Esophagus squamous epithelium (tissue), 5 donors: ENCODE results near the gene WDR64. TPM values are rescaled to one million over a fixed set of nuclear protein-coding genes. Genes with fewer than 3 reads are reported as not detected.
"Not testable (repeated sequence)": the region's sequence is repeated elsewhere in the genome, so short reads cannot be mapped to it uniquely, and the experiment has no call there.

Experiments used
- DNase-seq: peaks from one replicate; lab custom pipeline; 2025; lab: John Stamatoyannopoulos, UW
- H3K27ac ChIP-seq, 4 donors: fragments of 200-600 bp; sonication (generic); one replicate each; pipeline ENCODE4 v1.5.1; 2016 to 2019; ENCODE audit warnings: mild to moderate bottlenecking in 1 of 4
- H3K27me3 ChIP-seq, 4 donors: fragments of 200-600 bp; sonication (generic); 1 replicate in 3 of 4; 2 replicates in 1 of 4; pipeline versions ENCODE4 v1.5.1 to v1.6.0; 2017 to 2021; ENCODE audit warnings: antibody characterized with exemption in 1 of 4
- H3K36me3 ChIP-seq, 3 donors: fragments of 200-600 bp; sonication (generic); one replicate each; pipeline ENCODE4 v1.5.1; 2016 to 2019
- H3K4me1 ChIP-seq, 3 donors: fragments of 200-600 bp; sonication (generic); one replicate each; pipeline ENCODE4 v1.5.1; 2017 to 2019
- H3K4me3 ChIP-seq, 4 donors: fragments of 200-600 bp; sonication (generic); 1 replicate in 3 of 4; 2 replicates in 1 of 4; pipeline ENCODE4 v1.5.1; 2016 to 2019; ENCODE audit warnings: mild to moderate bottlenecking in 2 of 4, moderate library complexity in 1 of 4
- H3K9me3 ChIP-seq, 3 donors: fragments of 200-600 bp; sonication (generic); one replicate each; pipeline ENCODE4 v1.5.1; 2016 to 2019
- CTCF ChIP-seq, 6 experiments: fragments of 450-650 bp in 4 of 6; fragments of 200-600 bp in 2 of 6; sonication (generic) in 2 of 6; IDR thresholded peaks; one replicate each; pipeline ENCODE4 v1.5.1; 2016 to 2019; ENCODE audit warnings: antibody characterized with exemption in 6 of 6, mild to moderate bottlenecking in 4 of 6, moderate library complexity in 4 of 6
- POLR2A ChIP-seq, 4 donors: fragments of 450-650 bp; IDR thresholded peaks; one replicate each; pipeline ENCODE4 v1.6.1; 2017; ENCODE audit warnings: antibody characterized with exemption in 4 of 4, mild to moderate bottlenecking in 4 of 4, moderate library complexity in 3 of 4
- WGBS, 2 donors: methylation state at CpG; one replicate each; pipeline ENCODE4 v1.1.5; 2018; 5-methylcytosine and 5-hydroxymethylcytosine counted together
- intact Hi-C: fragments of 100-400 bp; cut with DNase I; formaldehyde crosslinking; loops from one replicate; pipeline ENCODE4 v1.15.0; 2022
- total RNA-seq, 4 donors: library from RNA; depleted of rRNA; stranded (reverse); fragments of >200 nt; gene quantifications; one replicate each; pipeline ENCODE4 v1.1.0, GENCODE V29; 2016
- donor health status: DM: yes; HTN: yes; CAD: no.

Gene WDR64
- total RNA-seq, 4 donors from 2014 or later = not detected

GRCh38 chr1:241789061-241789460 lies 137.0 kb downstream of the WDR64 start:
- TF ChIP-seq CTCF (IDR thresholded peaks at IDR 0.05) = no peak
- TF ChIP-seq POLR2A (IDR thresholded peaks at IDR 0.05) = no peak
- peaks cover 0 to 5% (median 0%) of the 10 kb centered on the region in 4 donors for H3K27me3 ChIP-seq
- intact Hi-C loops = no loop called here
- DNase-seq = no peak
- 88 to 90% methylated on average over 2 of the region's 2 CpGs for WGBS, 2 donors
- no peaks in the 10 kb centered on the region for H3K9me3 ChIP-seq
- H3K4me1 ChIP-seq = no peaks in the 10 kb centered on the region
- no peak overlapping the region for H3K27ac ChIP-seq
- no peaks in the 10 kb centered on the region for H3K36me3 ChIP-seq
- H3K4me3 ChIP-seq = no peak overlapping the region

- H3K9me3 ChIP-seq = no peaks in the 10 kb centered on the region
- intact Hi-C loops = no loop called here
These were observed 147.3 kb downstream of the WDR64 start for GRCh38 chr1:241799416-241799815.

GRCh38 chr1:241800640-241801039 lies 148.6 kb downstream of the WDR64 start:
- Histone ChIP-seq H3K27me3 (peaks cover 0 to 5% (median 0%) of the 10 kb centered on the region in 4 donors), H3K4me3 (no peak overlapping the region), H3K27ac (no peak overlapping the region), H3K36me3 (no peaks in the 10 kb centered on the region), H3K9me3 (no peaks in the 10 kb centered on the region), H3K4me1 (no peaks in the 10 kb centered on the region)
- DNase-seq = no peak
- 80 to 81% methylated on average over 3 of the region's 3 CpGs for WGBS, 2 donors
- intact Hi-C loops = no loop called here
- no peak for TF ChIP-seq POLR2A (IDR thresholded peaks at IDR 0.05)
- TF ChIP-seq CTCF (IDR thresholded peaks at IDR 0.05) = no peak

More at GRCh38 chr1:241799416-241799815, 147.3 kb downstream of the WDR64 start:
- no peak overlapping the region for H3K27ac ChIP-seq
- no peak for DNase-seq
- no peaks in the 10 kb centered on the region for H3K36me3 ChIP-seq
- no peaks in the 10 kb centered on the region for H3K4me1 ChIP-seq
- H3K4me3 ChIP-seq = no peak overlapping the region
- no peak for TF ChIP-seq CTCF (IDR thresholded peaks at IDR 0.05)
- WGBS, 2 donors = 88% methylated on average over 1 of the region's 1 CpG
- peaks cover 0 to 5% (median 0%) of the 10 kb centered on the region in 4 donors for H3K27me3 ChIP-seq

GRCh38 chr1:241802863-241803262 lies 150.8 kb downstream of the WDR64 start:
- H3K27me3 ChIP-seq = peaks cover 0 to 5% (median 0%) of the 10 kb centered on the region in 4 donors
- no peak for TF ChIP-seq CTCF (IDR thresholded peaks at IDR 0.05)
- no peak for TF ChIP-seq POLR2A (IDR thresholded peaks at IDR 0.05)
- H3K9me3 ChIP-seq = no peaks in the 10 kb centered on the region
- DNase-seq = no peak
- no peaks in the 10 kb centered on the region for H3K4me1 ChIP-seq
- H3K4me3 ChIP-seq = no peak overlapping the region
- WGBS, 2 donors = 72 to 80% methylated on average over 3 of the region's 3 CpGs
- H3K36me3 ChIP-seq = no peaks in the 10 kb centered on the region
- no peak overlapping the region for H3K27ac ChIP-seq
- intact Hi-C loops = no loop called here

- H3K36me3 ChIP-seq, DNase-seq, H3K4me1 ChIP-seq, H3K9me3 ChIP-seq, H3K4me3 ChIP-seq, H3K27ac ChIP-seq, intact Hi-C loops, H3K27me3 ChIP-seq: not testable (repeated sequence)
- 69 to 87% methylated on average over 4 of the region's 4 CpGs for WGBS, 2 donors
These were observed 152.6 kb downstream of the WDR64 start for GRCh38 chr1:241804706-241805105.

- peaks cover 0 to under 1% (median 0%) of the 10 kb centered on the region in 4 donors for H3K27me3 ChIP-seq
- intact Hi-C loops = no loop called here
- TF ChIP-seq POLR2A (IDR thresholded peaks at IDR 0.05) (no peak), CTCF (IDR thresholded peaks at IDR 0.05) (no peak)
- no peak overlapping the region for H3K4me3 ChIP-seq
- H3K27ac ChIP-seq = no peak overlapping the region
- WGBS, 2 donors = 56 to 63% methylated on average over 2 of the region's 2 CpGs
- no peak for DNase-seq
- H3K9me3 ChIP-seq = no peaks in the 10 kb centered on the region
- H3K4me1 ChIP-seq = no peaks in the 10 kb centered on the region
- no peaks in the 10 kb centered on the region for H3K36me3 ChIP-seq
These were observed 156.2 kb downstream of the WDR64 start for GRCh38 chr1:241808265-241808664.
